NB4 (cell line): ENCODE results near the gene FMN1.

Experiments
- DNase-seq: peaks from one replicate; pipeline ENCODE4 v3.0.0; 2010; ENCODE audit warnings: low read depth
- H3K4me3 ChIP-seq: one replicate; pipeline ENCODE4 v1.5.1; 2011; ENCODE audit warnings: mild to moderate bottlenecking, low read depth, low read length, moderate library complexity
- CTCF ChIP-seq: IDR thresholded peaks from one replicate; pipeline ENCODE4 v1.5.1; 2012; ENCODE audit warnings: low read depth, low read length
- MAX ChIP-seq: IDR thresholded peaks from 2 replicates; pipeline ENCODE4 v1.6.1; 2011; ENCODE audit warnings: low read depth, low read length
- MYC ChIP-seq: IDR thresholded peaks from 2 replicates; pipeline ENCODE4 v1.6.1; 2011; ENCODE audit warnings: low read depth, low read length
- POLR2A ChIP-seq: IDR thresholded peaks from 2 replicates; pipeline ENCODE4 v1.6.1; 2011; ENCODE audit warnings: mild to moderate bottlenecking; ENCODE audit not compliant: insufficient read length; ENCODE audit errors: extremely low read depth

Gene FMN1

GRCh38 chr15:33171202-33171601 is 23.3 kb downstream of the FMN1 start:
- no peak for DNase-seq
- no peak overlapping the region for H3K4me3 ChIP-seq
- TF ChIP-seq MYC (no peak), MAX (no peak), CTCF (no peak), POLR2A (no peak)

- no peak for TF ChIP-seq MAX
- no peak for TF ChIP-seq POLR2A
- TF ChIP-seq CTCF: no peak
- no peak for TF ChIP-seq MYC
- H3K4me3 ChIP-seq: no peak overlapping the region
- DNase-seq: no peak
Measured at GRCh38 chr15:33169625-33170024, 24.9 kb downstream of the FMN1 start.

- TF ChIP-seq POLR2A: no peak
- no peak for TF ChIP-seq CTCF
- no peak for TF ChIP-seq MYC
- TF ChIP-seq MAX: no peak
- DNase-seq: no peak
- no peak overlapping the region for H3K4me3 ChIP-seq
Measured at GRCh38 chr15:33168444-33168843, 26.1 kb downstream of the FMN1 start.

GRCh38 chr15:33163816-33164215 is 30.7 kb downstream of the FMN1 start:
- TF ChIP-seq CTCF (no peak), POLR2A (no peak), MYC (no peak), MAX (no peak)
- no peak overlapping the region for H3K4me3 ChIP-seq
- no peak for DNase-seq

GRCh38 chr15:33161209-33161608 is 33.3 kb downstream of the FMN1 start:
- TF ChIP-seq MYC (no peak), CTCF (no peak), POLR2A (no peak), MAX (no peak)
- DNase-seq: no peak

GRCh38 chr15:33160581-33161165 is 33.8 kb downstream of the FMN1 start:
- TF ChIP-seq MYC: no peak
- TF ChIP-seq CTCF: no peak
- TF ChIP-seq POLR2A: no peak
- no peak for TF ChIP-seq MAX
- no peak overlapping the region for H3K4me3 ChIP-seq
- no peak for DNase-seq

More at GRCh38 chr15:33161209-33161608, 33.3 kb downstream of the FMN1 start:
- no peak overlapping the region for H3K4me3 ChIP-seq
